ENCODE data around the gene TIMM29.

- TF ChIP-seq POLR2A (IDR thresholded peaks at IDR 0.05) (no peak), CTCF (IDR thresholded peaks at IDR 0.05) (no peak)
Observed at GRCh38 chr19:10907925-10908324, 20.7 kb upstream of the TIMM29 start.

All from testis (tissue), 2 donors.